ENCODE measurements around the gene PRKG1. TPM values are rescaled to one million over a fixed set of nuclear protein-coding genes. Genes with fewer than 3 reads are reported as not detected.

The PRKG1 gene
- total and polyA plus RNA-seq, 4 donors, result 0.46 to 5.1 (median 1.5) TPM

- Histone ChIP-seq H3K27ac (ENCODE audit: low read depth in 1 of 2, low read length in 2 of 2) (no peak overlapping the region), H3K9ac (ENCODE audit: low read depth in 1 of 2, low read length in 2 of 2) (no peak overlapping the region), H3K36me3 (ENCODE audit: control insufficient read depth in 4 of 4, insufficient read depth in 3 of 4, low read depth in 1 of 4, low read length in 3 of 4) (no peaks in the 10 kb centered on the region), H3K4me1 (ENCODE audit: control insufficient read depth in 4 of 4, insufficient read depth in 4 of 4, low read length in 3 of 4) (no peaks in the 10 kb centered on the region), H3K9me3 (ENCODE audit: control insufficient read depth in 4 of 4, low read length in 3 of 4) (peaks cover 0 to 3% (median 0%) of the 10 kb centered on the region in 4 donors), H3K4me3 (ENCODE audit: low read depth in 1 of 3, low read length in 3 of 3) (no peak overlapping the region), H3K27me3 (ENCODE audit: control insufficient read depth in 4 of 4, insufficient read depth in 4 of 4, low read length in 3 of 4) (no peaks in the 10 kb centered on the region)
- no peak for DNase-seq (ENCODE audit: low spot score)
- TF ChIP-seq NR2F2 (IDR thresholded peaks at IDR 0.05) (no peak), EGR1 (IDR thresholded peaks at IDR 0.05; ENCODE audit: low read depth in 2 of 2) (no peak), SP1 (IDR thresholded peaks at IDR 0.05) (no peak), HNF4A (conservative IDR thresholded peaks at IDR 0.05) (no peak), JUND (IDR thresholded peaks at IDR 0.05) (no peak), ATF3 (IDR thresholded peaks at IDR 0.05) (no peak), YY1 (IDR thresholded peaks at IDR 0.05) (no peak), FOXA2 (IDR thresholded peaks at IDR 0.05) (no peak), RAD21 (IDR thresholded peaks at IDR 0.05) (no peak), RXRA (IDR thresholded peaks at IDR 0.05) (no peak), FOXA1 (IDR thresholded peaks at IDR 0.05) (no peak), MAX (IDR thresholded peaks at IDR 0.05) (no peak), REST (IDR thresholded peaks at IDR 0.05) (no peak), TAF1 (conservative IDR thresholded peaks at IDR 0.05) (no peak), HNF4G (IDR thresholded peaks at IDR 0.05) (no peak), GABPA (IDR thresholded peaks at IDR 0.05 in 1 of 2, conservative IDR thresholded peaks at IDR 0.05 in 1 of 2) (no peak)
- TF ChIP-seq, protein P1, sequence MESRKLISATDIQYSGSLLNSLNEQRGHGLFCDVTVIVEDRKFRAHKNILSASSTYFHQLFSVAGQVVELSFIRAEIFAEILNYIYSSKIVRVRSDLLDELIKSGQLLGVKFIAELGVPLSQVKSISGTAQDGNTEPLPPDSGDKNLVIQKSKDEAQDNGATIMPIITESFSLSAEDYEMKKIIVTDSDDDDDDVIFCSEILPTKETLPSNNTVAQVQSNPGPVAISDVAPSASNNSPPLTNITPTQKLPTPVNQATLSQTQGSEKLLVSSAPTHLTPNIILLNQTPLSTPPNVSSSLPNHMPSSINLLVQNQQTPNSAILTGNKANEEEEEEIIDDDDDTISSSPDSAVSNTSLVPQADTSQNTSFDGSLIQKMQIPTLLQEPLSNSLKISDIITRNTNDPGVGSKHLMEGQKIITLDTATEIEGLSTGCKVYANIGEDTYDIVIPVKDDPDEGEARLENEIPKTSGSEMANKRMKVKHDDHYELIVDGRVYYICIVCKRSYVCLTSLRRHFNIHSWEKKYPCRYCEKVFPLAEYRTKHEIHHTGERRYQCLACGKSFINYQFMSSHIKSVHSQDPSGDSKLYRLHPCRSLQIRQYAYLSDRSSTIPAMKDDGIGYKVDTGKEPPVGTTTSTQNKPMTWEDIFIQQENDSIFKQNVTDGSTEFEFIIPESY (IDR thresholded peaks at IDR 0.05), result no peak
- 81% methylated on average over 2 of the region's 2 CpGs for WGBS
These were observed 97.7 kb downstream of the PRKG1 start for GRCh38 chr10:51171946-51172345.

GRCh38 chr10:51176976-51177695, 102.8 kb downstream of the PRKG1 start:
- TF ChIP-seq, protein P1 (IDR thresholded peaks at IDR 0.05), result no peak
- no peak for TF ChIP-seq HNF4G (IDR thresholded peaks at IDR 0.05)
- TF ChIP-seq FOXA2 (IDR thresholded peaks at IDR 0.05), result no peak
- TF ChIP-seq, protein P2, sequence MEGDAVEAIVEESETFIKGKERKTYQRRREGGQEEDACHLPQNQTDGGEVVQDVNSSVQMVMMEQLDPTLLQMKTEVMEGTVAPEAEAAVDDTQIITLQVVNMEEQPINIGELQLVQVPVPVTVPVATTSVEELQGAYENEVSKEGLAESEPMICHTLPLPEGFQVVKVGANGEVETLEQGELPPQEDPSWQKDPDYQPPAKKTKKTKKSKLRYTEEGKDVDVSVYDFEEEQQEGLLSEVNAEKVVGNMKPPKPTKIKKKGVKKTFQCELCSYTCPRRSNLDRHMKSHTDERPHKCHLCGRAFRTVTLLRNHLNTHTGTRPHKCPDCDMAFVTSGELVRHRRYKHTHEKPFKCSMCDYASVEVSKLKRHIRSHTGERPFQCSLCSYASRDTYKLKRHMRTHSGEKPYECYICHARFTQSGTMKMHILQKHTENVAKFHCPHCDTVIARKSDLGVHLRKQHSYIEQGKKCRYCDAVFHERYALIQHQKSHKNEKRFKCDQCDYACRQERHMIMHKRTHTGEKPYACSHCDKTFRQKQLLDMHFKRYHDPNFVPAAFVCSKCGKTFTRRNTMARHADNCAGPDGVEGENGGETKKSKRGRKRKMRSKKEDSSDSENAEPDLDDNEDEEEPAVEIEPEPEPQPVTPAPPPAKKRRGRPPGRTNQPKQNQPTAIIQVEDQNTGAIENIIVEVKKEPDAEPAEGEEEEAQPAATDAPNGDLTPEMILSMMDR (IDR thresholded peaks at IDR 0.05; ENCODE audit: low read depth, low read length, missing input control), result no peak
- TF ChIP-seq NR2F2 (IDR thresholded peaks at IDR 0.05), result no peak
- TF ChIP-seq TAF1 (conservative IDR thresholded peaks at IDR 0.05), result no peak
- no peak for TF ChIP-seq MAX (IDR thresholded peaks at IDR 0.05)
- TF ChIP-seq YY1 (IDR thresholded peaks at IDR 0.05), result no peak
- TF ChIP-seq JUND (IDR thresholded peaks at IDR 0.05), result no peak
- no peak for TF ChIP-seq GABPA (IDR thresholded peaks at IDR 0.05 in 1 of 2, conservative IDR thresholded peaks at IDR 0.05 in 1 of 2)
- no peak for TF ChIP-seq EGR1 (IDR thresholded peaks at IDR 0.05; ENCODE audit: low read depth in 2 of 2)
- Histone ChIP-seq H3K27ac (ENCODE audit: low read depth in 1 of 2, low read length in 2 of 2) (no peak overlapping the region), H3K27me3 (ENCODE audit: control insufficient read depth in 4 of 4, insufficient read depth in 4 of 4, low read length in 3 of 4) (no peaks in the 10 kb centered on the region), H3K4me3 (ENCODE audit: low read depth in 1 of 3, low read length in 3 of 3) (no peak overlapping the region), H3K4me1 (ENCODE audit: control insufficient read depth in 4 of 4, insufficient read depth in 4 of 4, low read length in 3 of 4) (no peaks in the 10 kb centered on the region), H3K9ac (ENCODE audit: low read depth in 1 of 2, low read length in 2 of 2) (no peak overlapping the region), H3K9me3 (ENCODE audit: control insufficient read depth in 4 of 4, low read length in 3 of 4) (peaks cover 0 to 3% (median 0%) of the 10 kb centered on the region in 4 donors), H3K36me3 (ENCODE audit: control insufficient read depth in 4 of 4, insufficient read depth in 3 of 4, low read depth in 1 of 4, low read length in 3 of 4) (no peaks in the 10 kb centered on the region)
- DNase-seq (ENCODE audit: low spot score), result no peak
